Measurements from ENCODE around the gene TTLL3.

DNA sequence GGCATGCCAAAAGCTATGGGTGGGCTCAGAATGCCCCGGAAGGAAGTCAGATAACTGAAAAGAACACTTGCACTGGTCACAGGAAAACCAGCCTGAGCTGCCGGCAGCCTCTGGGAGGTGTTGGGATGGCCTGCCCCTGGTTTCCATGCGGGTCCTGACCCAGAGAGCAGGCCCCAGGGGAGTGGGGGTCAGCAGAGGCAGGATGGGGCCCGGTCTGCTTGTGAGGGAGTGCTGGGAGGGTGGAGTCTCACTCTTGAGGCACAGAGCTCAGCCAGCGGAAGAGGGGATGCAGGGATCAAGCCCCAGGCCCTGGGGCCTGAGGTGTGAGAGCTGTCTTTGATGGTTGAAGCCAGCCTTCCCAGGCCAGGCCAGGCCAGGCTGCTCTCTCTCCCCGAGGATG lies 36.2 kb downstream of the TTLL3 start:
- TF ChIP-seq, protein P1, sequence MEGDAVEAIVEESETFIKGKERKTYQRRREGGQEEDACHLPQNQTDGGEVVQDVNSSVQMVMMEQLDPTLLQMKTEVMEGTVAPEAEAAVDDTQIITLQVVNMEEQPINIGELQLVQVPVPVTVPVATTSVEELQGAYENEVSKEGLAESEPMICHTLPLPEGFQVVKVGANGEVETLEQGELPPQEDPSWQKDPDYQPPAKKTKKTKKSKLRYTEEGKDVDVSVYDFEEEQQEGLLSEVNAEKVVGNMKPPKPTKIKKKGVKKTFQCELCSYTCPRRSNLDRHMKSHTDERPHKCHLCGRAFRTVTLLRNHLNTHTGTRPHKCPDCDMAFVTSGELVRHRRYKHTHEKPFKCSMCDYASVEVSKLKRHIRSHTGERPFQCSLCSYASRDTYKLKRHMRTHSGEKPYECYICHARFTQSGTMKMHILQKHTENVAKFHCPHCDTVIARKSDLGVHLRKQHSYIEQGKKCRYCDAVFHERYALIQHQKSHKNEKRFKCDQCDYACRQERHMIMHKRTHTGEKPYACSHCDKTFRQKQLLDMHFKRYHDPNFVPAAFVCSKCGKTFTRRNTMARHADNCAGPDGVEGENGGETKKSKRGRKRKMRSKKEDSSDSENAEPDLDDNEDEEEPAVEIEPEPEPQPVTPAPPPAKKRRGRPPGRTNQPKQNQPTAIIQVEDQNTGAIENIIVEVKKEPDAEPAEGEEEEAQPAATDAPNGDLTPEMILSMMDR (conservative IDR thresholded peaks at IDR 0.05; ENCODE audit: low read depth, low read length) = no peak
- TF ChIP-seq EZH2 (IDR thresholded peaks at IDR 0.05; ENCODE audit: low read length, unreplicated experiment) (no peak), EZH2phosphoT487 (IDR thresholded peaks at IDR 0.05; ENCODE audit: borderline replicate concordance, low read length) (no peak)

All from PC-3 (cell line).